ENCODE results near the gene NDUFA8. TPM values are rescaled to one million over a fixed set of nuclear protein-coding genes. Genes with fewer than 3 reads are reported as not detected.

Gene NDUFA8
- total RNA-seq, 4 donors from 2014 or later = 55.7 to 83.3 (median 76.1) TPM

GRCh38 chr9:122192261-122192875 is 32.8 kb upstream of the NDUFA8 start:
- peaks cover 0 to under 1% (median 0%) of the 10 kb centered on the region in 4 donors for H3K27me3 ChIP-seq
- WGBS = 89% methylated on average over 5 of the region's 5 CpGs
- H3K27ac ChIP-seq (replicated peaks in 1 of 4) = no peak overlapping the region
- no peak for DNase-seq (ENCODE audit: extremely low spot score)
- H3K4me3 ChIP-seq = no peak overlapping the region
- H3K36me3 ChIP-seq = no peaks in the 10 kb centered on the region
- intact Hi-C loops (cut with DNase I) = no loop called here
- H3K4me1 ChIP-seq = no peaks in the 10 kb centered on the region
- no peak for TF ChIP-seq EP300 (IDR thresholded peaks at IDR 0.05)
- no peak for TF ChIP-seq POLR2A (IDR thresholded peaks at IDR 0.05; ENCODE audit: low read depth)
- no peak for TF ChIP-seq POLR2AphosphoS5 (IDR thresholded peaks at IDR 0.05)
- TF ChIP-seq CTCF (IDR thresholded peaks at IDR 0.05) = no peak
- no peaks in the 10 kb centered on the region for H3K9me3 ChIP-seq

GRCh38 chr9:122191584-122191983 is 32.0 kb upstream of the NDUFA8 start:
- H3K27ac ChIP-seq (replicated peaks in 1 of 4) = no peak overlapping the region
- no peaks in the 10 kb centered on the region for H3K9me3 ChIP-seq
- no peaks in the 10 kb centered on the region for H3K27me3 ChIP-seq
- H3K4me1 ChIP-seq = no peaks in the 10 kb centered on the region
- H3K36me3 ChIP-seq = no peaks in the 10 kb centered on the region
- no peak for DNase-seq (ENCODE audit: extremely low spot score)
- H3K4me3 ChIP-seq = no peak overlapping the region
- WGBS = 68% methylated on average over 5 of the region's 11 CpGs
- intact Hi-C loops (cut with DNase I) = no loop called here
- TF ChIP-seq EP300 (IDR thresholded peaks at IDR 0.05) (no peak), POLR2A (IDR thresholded peaks at IDR 0.05; ENCODE audit: low read depth) (no peak), POLR2AphosphoS5 (IDR thresholded peaks at IDR 0.05) (no peak), CTCF (IDR thresholded peaks at IDR 0.05) (no peak)

- DNase-seq (ENCODE audit: extremely low spot score) = no peak
- Histone ChIP-seq H3K27me3 (no peaks in the 10 kb centered on the region), H3K36me3 (no peaks in the 10 kb centered on the region), H3K4me3 (no peak overlapping the region), H3K9me3 (no peaks in the 10 kb centered on the region), H3K27ac (replicated peaks in 1 of 4) (no peak overlapping the region), H3K4me1 (no peaks in the 10 kb centered on the region)
- no peak for TF ChIP-seq EP300 (IDR thresholded peaks at IDR 0.05)
- 89% methylated on average over 11 of the region's 12 CpGs for WGBS
- intact Hi-C loops (cut with DNase I) = no loop called here
These were observed 31.2 kb upstream of the NDUFA8 start for GRCh38 chr9:122190597-122191381.

- no peak overlapping the region for H3K4me3 ChIP-seq
These were observed 28.8 kb upstream of the NDUFA8 start for GRCh38 chr9:122188369-122188768.

More at GRCh38 chr9:122188369-122188768, 28.8 kb upstream of the NDUFA8 start:
- 97% methylated on average over 6 of the region's 6 CpGs for WGBS
- no peaks in the 10 kb centered on the region for H3K27me3 ChIP-seq
- no peaks in the 10 kb centered on the region for H3K36me3 ChIP-seq
- no peak for DNase-seq (ENCODE audit: extremely low spot score)
- H3K4me1 ChIP-seq = no peaks in the 10 kb centered on the region
- intact Hi-C loops (cut with DNase I) = no loop called here
- no peaks in the 10 kb centered on the region for H3K9me3 ChIP-seq
- H3K27ac ChIP-seq (replicated peaks in 1 of 4) = no peak overlapping the region
- TF ChIP-seq CTCF (IDR thresholded peaks at IDR 0.05) (no peak), POLR2A (IDR thresholded peaks at IDR 0.05; ENCODE audit: low read depth) (no peak), EP300 (IDR thresholded peaks at IDR 0.05) (no peak), POLR2AphosphoS5 (IDR thresholded peaks at IDR 0.05) (no peak)

Measured in esophagus muscularis mucosa (tissue), 4 donors.